ENCODE results near the gene GGT1.
"Not testable (repeated sequence)": the region's sequence is repeated elsewhere in the genome, so short reads cannot be mapped to it uniquely, and the experiment has no call there.

Gene GGT1

DNA sequence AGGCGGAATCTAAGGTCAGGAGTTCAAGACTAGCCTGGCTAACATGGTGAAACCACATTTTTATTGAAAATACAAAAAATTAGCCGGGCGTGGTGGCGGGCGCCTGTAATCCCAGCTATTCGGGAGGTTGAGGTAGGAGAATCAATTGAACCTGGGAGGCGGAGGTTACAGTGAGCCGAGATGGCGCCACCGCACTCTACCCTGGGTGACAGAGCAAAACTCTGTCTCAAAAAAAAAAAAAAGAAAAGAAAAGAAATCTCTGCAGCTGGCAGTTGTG, 9.5 kb upstream of the GGT1 start:
- not testable (repeated sequence) for DNase-seq; H3K36me3 ChIP-seq (ENCODE audit: control insufficient read depth in 4 of 4, insufficient read depth in 4 of 4, low read length in 3 of 4); H3K27me3 ChIP-seq (replicated peaks in 2 of 5; ENCODE audit: control insufficient read depth in 4 of 5, insufficient read depth in 5 of 5, low read length in 4 of 5); H3K9me3 ChIP-seq (ENCODE audit: control extremely low read depth in 1 of 5, control insufficient read depth in 4 of 5, insufficient read depth in 2 of 5, low read depth in 1 of 5, low read length in 4 of 5)
- POLR2A ChIA-PET: interaction anchor here (1.1 kb wide), 1 partner anchor 42 kb away, joined by 4 read pairs; no protein-coding TSS in a partner anchor
- 96% methylated on average over 4 of the region's 10 CpGs for WGBS (ENCODE audit: insufficient coverage)
- CTCF ChIA-PET: interaction anchor here (1.0 kb wide), 1 partner anchor 14 kb away, joined by 3 read pairs; no protein-coding TSS in a partner anchor
- Histone ChIP-seq H3K27ac (ENCODE audit: insufficient read depth in 1 of 2, low read depth in 1 of 2, low read length in 2 of 2, poor library complexity in 1 of 2, severe bottlenecking in 2 of 2) (peak overlapping the region in 1 of 2 experiments; percentile 25), H3K4me3 (ENCODE audit: control insufficient read depth in 1 of 7, extremely low read depth in 1 of 7, insufficient read depth in 4 of 7, low read depth in 2 of 7, low read length in 6 of 7) (peak overlapping the region in 4 of 7 experiments; percentile 61 to 73 (median 70)), H3K4me1 (ENCODE audit: control extremely low read depth in 1 of 4, control insufficient read depth in 4 of 4, insufficient read depth in 4 of 4, low read length in 3 of 4) (peaks cover 0 to 25% (median 11%) of the 10 kb centered on the region in 4 experiments)

DNA sequence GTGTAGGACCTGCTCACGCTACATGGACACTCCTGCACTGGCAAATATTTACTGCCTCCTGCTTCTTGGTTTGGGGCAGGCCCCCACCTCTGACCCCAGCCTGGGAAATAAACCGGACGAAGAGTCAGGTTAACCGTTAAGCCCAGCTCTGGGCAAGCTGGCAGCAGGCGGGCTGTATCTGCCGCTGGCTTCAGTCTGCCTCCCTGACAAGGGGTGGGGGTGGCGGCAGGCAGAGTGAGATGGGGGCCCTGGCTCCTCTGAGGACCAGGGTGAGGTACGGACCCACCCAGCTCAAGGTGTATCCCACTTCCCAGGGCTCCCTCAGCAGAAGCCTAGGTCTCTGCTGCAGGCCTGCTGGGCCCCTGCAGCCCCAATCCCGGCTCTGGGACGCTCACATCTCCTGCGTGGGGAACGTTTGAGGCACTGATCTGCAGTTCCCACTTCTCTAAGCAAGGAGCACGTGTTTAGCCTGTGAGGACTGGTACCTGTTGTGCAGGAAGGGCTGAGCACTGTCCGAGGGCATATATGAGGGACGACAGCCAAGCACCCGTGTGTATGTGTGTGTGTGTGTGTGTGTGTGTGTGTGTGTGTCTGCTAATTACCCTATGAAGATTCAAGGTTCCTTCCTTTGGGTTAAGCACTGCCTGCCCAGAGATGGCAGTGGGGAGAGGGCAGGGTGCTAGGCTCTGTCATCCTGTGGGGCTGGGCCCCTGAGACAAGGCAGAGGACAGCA, 9.0 kb upstream of the GGT1 start:
- no peaks in the 10 kb centered on the region for H3K9me3 ChIP-seq (ENCODE audit: control extremely low read depth in 1 of 5, control insufficient read depth in 4 of 5, insufficient read depth in 2 of 5, low read depth in 1 of 5, low read length in 4 of 5)
- no peak overlapping the region for H3K4me3 ChIP-seq (ENCODE audit: control insufficient read depth in 1 of 7, extremely low read depth in 1 of 7, insufficient read depth in 4 of 7, low read depth in 2 of 7, low read length in 6 of 7)
- DNase-seq: no peak
- ChIA-PET POLR2A (interaction anchor here (1.1 kb wide), 1 partner anchor 41 kb away, joined by 4 read pairs; no protein-coding TSS in a partner anchor), CTCF (no interaction called here)
- no peaks in the 10 kb centered on the region for H3K27me3 ChIP-seq (replicated peaks in 2 of 5; ENCODE audit: control insufficient read depth in 4 of 5, insufficient read depth in 5 of 5, low read length in 4 of 5)
- WGBS (ENCODE audit: insufficient coverage): 95% methylated on average over 14 of the region's 16 CpGs
- no peak overlapping the region for H3K27ac ChIP-seq (ENCODE audit: insufficient read depth in 1 of 2, low read depth in 1 of 2, low read length in 2 of 2, poor library complexity in 1 of 2, severe bottlenecking in 2 of 2)
- H3K36me3 ChIP-seq (ENCODE audit: control insufficient read depth in 4 of 4, insufficient read depth in 4 of 4, low read length in 3 of 4): peaks cover 0 to 2% (median 0%) of the 10 kb centered on the region in 4 experiments
- H3K4me1 ChIP-seq (ENCODE audit: control extremely low read depth in 1 of 4, control insufficient read depth in 4 of 4, insufficient read depth in 4 of 4, low read length in 3 of 4): peaks cover 0 to 25% (median 11%) of the 10 kb centered on the region in 4 experiments

DNA sequence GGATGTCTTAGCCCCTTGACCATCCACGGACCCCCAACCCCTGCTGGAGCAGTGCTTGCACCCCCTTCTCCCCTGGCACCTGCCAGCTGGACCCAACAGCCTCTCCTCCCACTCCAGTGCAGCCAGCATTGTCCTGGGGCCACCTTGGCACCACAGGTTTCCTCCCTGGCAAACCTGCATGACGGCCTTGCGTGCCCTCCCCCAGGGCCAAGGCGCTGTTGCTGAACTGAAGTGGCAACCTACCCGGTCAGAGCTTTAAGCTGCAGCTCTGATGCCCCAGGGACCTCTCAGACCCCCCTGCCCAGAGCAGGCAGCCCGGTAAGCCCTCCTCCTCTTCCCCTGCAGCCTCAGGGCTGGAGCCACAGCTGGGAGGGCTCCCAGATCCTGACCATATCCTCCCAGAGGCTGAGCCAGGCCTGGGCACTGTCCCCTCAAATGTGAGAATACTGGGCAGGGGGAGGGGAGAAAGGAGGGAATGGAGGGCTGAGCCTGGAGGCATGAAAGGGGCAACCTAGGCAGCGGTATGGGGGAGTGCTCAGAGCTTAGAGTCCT, 8.3 kb upstream of the GGT1 start:
- ChIA-PET CTCF (no interaction called here), POLR2A (no interaction called here)
- Histone ChIP-seq H3K27me3 (replicated peaks in 2 of 5; ENCODE audit: control insufficient read depth in 4 of 5, insufficient read depth in 5 of 5, low read length in 4 of 5) (no peaks in the 10 kb centered on the region), H3K4me3 (ENCODE audit: control insufficient read depth in 1 of 7, extremely low read depth in 1 of 7, insufficient read depth in 4 of 7, low read depth in 2 of 7, low read length in 6 of 7) (no peak overlapping the region), H3K36me3 (ENCODE audit: control insufficient read depth in 4 of 4, insufficient read depth in 4 of 4, low read length in 3 of 4) (no peaks in the 10 kb centered on the region), H3K27ac (ENCODE audit: insufficient read depth in 1 of 2, low read depth in 1 of 2, low read length in 2 of 2, poor library complexity in 1 of 2, severe bottlenecking in 2 of 2) (no peak overlapping the region), H3K9me3 (ENCODE audit: control extremely low read depth in 1 of 5, control insufficient read depth in 4 of 5, insufficient read depth in 2 of 5, low read depth in 1 of 5, low read length in 4 of 5) (no peaks in the 10 kb centered on the region), H3K4me1 (ENCODE audit: control extremely low read depth in 1 of 4, control insufficient read depth in 4 of 4, insufficient read depth in 4 of 4, low read length in 3 of 4) (peaks cover 0 to 26% (median 12%) of the 10 kb centered on the region in 4 experiments)
- 100% methylated on average over 4 of the region's 7 CpGs for WGBS (ENCODE audit: insufficient coverage)
- no peak for DNase-seq

DNA sequence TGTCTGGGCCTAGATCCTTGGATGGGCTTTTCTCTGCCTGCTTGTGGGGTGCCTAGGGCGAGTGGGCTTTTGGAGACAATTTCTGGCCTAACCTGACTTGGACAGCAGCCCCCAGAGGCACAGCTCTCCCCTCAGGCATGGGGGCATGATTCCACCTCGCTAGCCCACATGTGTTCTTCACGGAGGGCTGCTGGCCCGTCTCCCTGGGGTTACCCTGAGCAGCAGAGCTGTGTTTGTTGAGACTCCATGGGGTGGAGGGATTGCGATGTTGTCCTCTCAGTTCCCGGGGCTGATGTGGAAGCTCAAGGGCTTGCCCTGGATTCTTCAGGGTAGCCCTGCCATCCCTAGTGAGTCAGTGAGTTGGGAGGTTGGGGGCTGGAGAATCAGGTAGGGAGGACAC, 7.8 kb upstream of the GGT1 start:
- no peak overlapping the region for H3K4me3 ChIP-seq (ENCODE audit: control insufficient read depth in 1 of 7, extremely low read depth in 1 of 7, insufficient read depth in 4 of 7, low read depth in 2 of 7, low read length in 6 of 7)
- peaks cover 0 to 32% (median 13%) of the 10 kb centered on the region in 4 experiments for H3K4me1 ChIP-seq (ENCODE audit: control extremely low read depth in 1 of 4, control insufficient read depth in 4 of 4, insufficient read depth in 4 of 4, low read length in 3 of 4)
- H3K36me3 ChIP-seq (ENCODE audit: control insufficient read depth in 4 of 4, insufficient read depth in 4 of 4, low read length in 3 of 4): no peaks in the 10 kb centered on the region
- ChIA-PET CTCF (no interaction called here), POLR2A (no interaction called here)
- no peak for DNase-seq
- WGBS (ENCODE audit: insufficient coverage): 100% methylated on average over 5 of the region's 6 CpGs
- no peak overlapping the region for H3K27ac ChIP-seq (ENCODE audit: insufficient read depth in 1 of 2, low read depth in 1 of 2, low read length in 2 of 2, poor library complexity in 1 of 2, severe bottlenecking in 2 of 2)
- H3K9me3 ChIP-seq (ENCODE audit: control extremely low read depth in 1 of 5, control insufficient read depth in 4 of 5, insufficient read depth in 2 of 5, low read depth in 1 of 5, low read length in 4 of 5): no peaks in the 10 kb centered on the region
- H3K27me3 ChIP-seq (replicated peaks in 2 of 5; ENCODE audit: control insufficient read depth in 4 of 5, insufficient read depth in 5 of 5, low read length in 4 of 5): no peaks in the 10 kb centered on the region

DNA sequence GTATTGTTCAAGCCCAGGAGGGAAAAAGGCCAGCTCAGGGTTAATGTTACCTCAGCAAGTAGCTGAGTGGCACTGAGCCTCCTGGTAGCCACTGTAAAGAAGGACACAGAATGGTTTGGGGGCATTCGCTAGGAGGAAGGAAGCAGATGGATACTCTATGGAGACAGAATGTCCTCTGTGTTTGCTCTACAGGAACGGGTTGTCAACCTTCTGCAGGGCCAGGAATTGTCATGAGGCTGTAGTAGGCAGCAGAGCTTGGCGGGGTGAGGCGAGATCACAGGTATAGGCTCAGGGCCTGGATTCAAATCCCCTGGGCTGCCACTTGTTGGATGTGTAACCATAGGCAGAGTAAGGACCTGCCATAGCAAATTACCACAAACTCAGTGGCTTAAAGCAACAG, 7.1 kb upstream of the GGT1 start:
- Histone ChIP-seq H3K9me3 (ENCODE audit: control extremely low read depth in 1 of 5, control insufficient read depth in 4 of 5, insufficient read depth in 2 of 5, low read depth in 1 of 5, low read length in 4 of 5) (no peaks in the 10 kb centered on the region), H3K4me1 (ENCODE audit: control extremely low read depth in 1 of 4, control insufficient read depth in 4 of 4, insufficient read depth in 4 of 4, low read length in 3 of 4) (peaks cover 0 to 38% (median 14%) of the 10 kb centered on the region in 4 experiments), H3K4me3 (ENCODE audit: control insufficient read depth in 1 of 7, extremely low read depth in 1 of 7, insufficient read depth in 4 of 7, low read depth in 2 of 7, low read length in 6 of 7) (no peak overlapping the region), H3K36me3 (ENCODE audit: control insufficient read depth in 4 of 4, insufficient read depth in 4 of 4, low read length in 3 of 4) (no peaks in the 10 kb centered on the region), H3K27ac (ENCODE audit: insufficient read depth in 1 of 2, low read depth in 1 of 2, low read length in 2 of 2, poor library complexity in 1 of 2, severe bottlenecking in 2 of 2) (no peak overlapping the region), H3K27me3 (replicated peaks in 2 of 5; ENCODE audit: control insufficient read depth in 4 of 5, insufficient read depth in 5 of 5, low read length in 4 of 5) (no peaks in the 10 kb centered on the region)
- ChIA-PET CTCF (no interaction called here), POLR2A (no interaction called here)
- WGBS (ENCODE audit: insufficient coverage): 91% methylated on average over 4 of the region's 4 CpGs
- no peak for DNase-seq

DNA sequence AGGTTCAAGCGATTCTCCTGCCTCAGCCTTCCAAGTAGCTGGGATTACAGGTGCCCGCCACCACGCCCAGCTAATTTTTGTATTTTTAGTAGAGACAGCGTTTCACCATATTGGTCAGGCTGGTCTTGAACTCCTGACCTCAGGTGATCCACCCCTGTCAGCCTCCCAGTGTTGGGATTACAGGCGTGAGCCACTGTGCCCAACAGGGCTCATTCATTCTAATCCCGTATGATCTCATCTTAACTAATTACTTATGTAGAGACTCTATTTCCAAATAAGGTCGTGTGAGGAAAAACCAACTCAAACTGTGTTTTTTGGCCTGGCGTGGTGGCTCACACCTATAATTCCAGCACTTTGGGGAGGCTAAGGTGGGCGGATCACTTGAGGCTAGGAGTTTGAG, 5.9 kb upstream of the GGT1 start:
- peaks cover 0 to 50% (median 22%) of the 10 kb centered on the region in 4 experiments for H3K4me1 ChIP-seq (ENCODE audit: control extremely low read depth in 1 of 4, control insufficient read depth in 4 of 4, insufficient read depth in 4 of 4, low read length in 3 of 4)
- POLR2A ChIA-PET; H3K36me3 ChIP-seq (ENCODE audit: control insufficient read depth in 4 of 4, insufficient read depth in 4 of 4, low read length in 3 of 4); DNase-seq; H3K4me3 ChIP-seq (ENCODE audit: control insufficient read depth in 1 of 7, extremely low read depth in 1 of 7, insufficient read depth in 4 of 7, low read depth in 2 of 7, low read length in 6 of 7); H3K27ac ChIP-seq (ENCODE audit: insufficient read depth in 1 of 2, low read depth in 1 of 2, low read length in 2 of 2, poor library complexity in 1 of 2, severe bottlenecking in 2 of 2); H3K9me3 ChIP-seq (ENCODE audit: control extremely low read depth in 1 of 5, control insufficient read depth in 4 of 5, insufficient read depth in 2 of 5, low read depth in 1 of 5, low read length in 4 of 5); H3K27me3 ChIP-seq (replicated peaks in 2 of 5; ENCODE audit: control insufficient read depth in 4 of 5, insufficient read depth in 5 of 5, low read length in 4 of 5): not testable (repeated sequence)
- 86% methylated on average over 7 of the region's 9 CpGs for WGBS (ENCODE audit: insufficient coverage)
- CTCF ChIA-PET: interaction anchor here (1.3 kb wide), 1 partner anchor 30 kb away, joined by 4 read pairs; no protein-coding TSS in a partner anchor

DNA sequence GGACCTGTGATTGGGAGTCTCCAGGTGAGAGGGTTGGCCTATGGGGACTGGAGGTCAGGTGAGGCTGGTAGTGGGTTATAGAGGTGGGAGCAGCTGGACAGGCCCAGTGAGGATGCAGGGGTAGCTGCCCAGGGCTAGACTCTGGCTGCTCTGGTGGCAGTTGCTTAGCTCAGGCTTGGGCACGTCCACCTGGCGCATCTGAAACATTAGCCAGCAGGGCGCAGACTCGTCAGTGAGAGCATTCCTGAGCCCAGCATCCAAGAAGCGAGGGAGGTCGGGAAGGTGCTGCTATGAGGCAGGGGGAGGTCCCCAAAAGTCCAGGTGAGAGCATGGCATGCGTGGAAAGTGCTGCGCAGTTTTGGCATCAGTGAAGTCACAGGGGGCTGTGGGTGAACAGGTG, 3.5 kb upstream of the GGT1 start:
- Histone ChIP-seq H3K4me1 (ENCODE audit: control extremely low read depth in 1 of 4, control insufficient read depth in 4 of 4, insufficient read depth in 4 of 4, low read length in 3 of 4) (peaks cover 0 to 47% (median 19%) of the 10 kb centered on the region in 4 experiments), H3K27me3 (replicated peaks in 2 of 5; ENCODE audit: control insufficient read depth in 4 of 5, insufficient read depth in 5 of 5, low read length in 4 of 5) (no peaks in the 10 kb centered on the region), H3K9me3 (ENCODE audit: control extremely low read depth in 1 of 5, control insufficient read depth in 4 of 5, insufficient read depth in 2 of 5, low read depth in 1 of 5, low read length in 4 of 5) (no peaks in the 10 kb centered on the region), H3K4me3 (ENCODE audit: control insufficient read depth in 1 of 7, extremely low read depth in 1 of 7, insufficient read depth in 4 of 7, low read depth in 2 of 7, low read length in 6 of 7) (no peak overlapping the region), H3K36me3 (ENCODE audit: control insufficient read depth in 4 of 4, insufficient read depth in 4 of 4, low read length in 3 of 4) (no peaks in the 10 kb centered on the region), H3K27ac (ENCODE audit: insufficient read depth in 1 of 2, low read depth in 1 of 2, low read length in 2 of 2, poor library complexity in 1 of 2, severe bottlenecking in 2 of 2) (no peak overlapping the region)
- 76% methylated on average over 7 of the region's 8 CpGs for WGBS (ENCODE audit: insufficient coverage)
- no peak for DNase-seq
- POLR2A ChIA-PET: no interaction called here
- CTCF ChIA-PET: no interaction called here

Measured in common myeloid progenitor, CD34-positive (primary cell).